ENCODE data around the gene GYG1.
"Not testable (repeated sequence)": the region's sequence is repeated elsewhere in the genome, so short reads cannot be mapped to it uniquely, and the experiment has no call there.

GYG1 gene

GRCh38 chr3:148991219-148992026 is at the start of gene GYG1:
TSS of gene GYG1 (plus strand) at chr3:148991540. CDS start at chr3:148991641, 101 bp downstream.
- no peak for DNase-seq

GRCh38 chr3:148943506-148944205 is 47.7 kb upstream of the GYG1 start:
- peak; percentile 78 to 88 for DNase-seq

- DNase-seq, result no peak
Measured at GRCh38 chr3:148945116-148945515, 46.2 kb upstream of the GYG1 start.

GRCh38 chr3:148948913-148949657 is 42.3 kb upstream of the GYG1 start:
- DNase-seq, result no peak

GRCh38 chr3:148950806-148951205 is 40.5 kb upstream of the GYG1 start:
- no peak for DNase-seq

- no peak for DNase-seq
Measured at GRCh38 chr3:148951599-148952361, 39.6 kb upstream of the GYG1 start.

- no peak for DNase-seq
Measured at GRCh38 chr3:148953094-148953493, 38.2 kb upstream of the GYG1 start.

- no peak for DNase-seq
Measured at GRCh38 chr3:148954981-148955380, 36.4 kb upstream of the GYG1 start.

- DNase-seq, result no peak
Measured at GRCh38 chr3:148955544-148956346, 35.6 kb upstream of the GYG1 start.

- DNase-seq, result no peak
Measured at GRCh38 chr3:148957586-148957985, 33.8 kb upstream of the GYG1 start.

- no peak for DNase-seq
Measured at GRCh38 chr3:148958696-148959095, 32.6 kb upstream of the GYG1 start.

GRCh38 chr3:148962513-148962912 is 28.8 kb upstream of the GYG1 start:
- DNase-seq, result no peak

GRCh38 chr3:148964809-148965208 is 26.5 kb upstream of the GYG1 start:
- DNase-seq, result no peak

- DNase-seq, result no peak
Measured at GRCh38 chr3:148968321-148968720, 23.0 kb upstream of the GYG1 start.

- DNase-seq, result no peak
Measured at GRCh38 chr3:148970271-148970670, 21.1 kb upstream of the GYG1 start.

GRCh38 chr3:148971401-148972163 is 19.8 kb upstream of the GYG1 start:
- DNase-seq, result no peak

GRCh38 chr3:148974726-148975125 is 16.6 kb upstream of the GYG1 start:
- DNase-seq, result no peak

- no peak for DNase-seq
Measured at GRCh38 chr3:148975248-148975647, 16.1 kb upstream of the GYG1 start.

- no peak for DNase-seq
Measured at GRCh38 chr3:148975696-148976095, 15.6 kb upstream of the GYG1 start.

GRCh38 chr3:148981273-148981672 is 10.1 kb upstream of the GYG1 start:
- DNase-seq, result no peak

- DNase-seq, result not testable (repeated sequence)
Measured at GRCh38 chr3:148987551-148987950, 3.8 kb upstream of the GYG1 start.
